Upper lobe of left lung (tissue), 4 donors: Measurements from ENCODE around the gene SPATA12.

Experiments
- POLR2AphosphoS5 ChIP-seq, 2 donors: sonication (generic); formaldehyde crosslinking; IDR thresholded peaks; one replicate each; pipeline ENCODE4 v1.5.1; 2017; ENCODE audit warnings: antibody characterized with exemption in 2 of 2
- TF ChIP-seq, protein P1 (sequence below), 6 experiments: fragments of 450-650 bp in 4 of 6; fragments of 200-600 bp in 2 of 6; sonication (generic) in 2 of 6; IDR thresholded peaks; one replicate each; pipeline ENCODE4 v1.5.1; 2016 to 2019; ENCODE audit warnings: antibody characterized with exemption in 6 of 6

DNA sequence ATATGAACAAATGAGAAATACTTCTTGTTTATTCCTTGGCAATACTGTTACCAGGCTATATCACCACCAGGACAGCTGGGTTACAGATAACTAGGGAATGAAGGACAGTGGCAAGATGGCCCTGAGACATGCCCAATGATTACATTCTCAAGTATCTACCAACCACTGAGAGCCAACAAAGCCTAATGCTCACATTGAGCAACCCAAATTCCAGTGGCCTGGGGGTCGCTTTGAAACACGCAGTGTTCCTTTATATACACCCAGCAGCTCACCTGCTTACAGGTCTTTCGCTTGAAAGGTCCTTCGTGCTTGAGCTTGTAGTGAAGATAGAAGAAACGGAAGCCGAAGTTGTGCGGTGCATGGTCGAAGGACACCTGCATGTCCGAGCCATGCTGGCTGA lies 45.1 kb downstream of the SPATA12 start:
- TF ChIP-seq POLR2AphosphoS5 (IDR thresholded peaks at IDR 0.05) = no peak
- TF ChIP-seq, protein P1, sequence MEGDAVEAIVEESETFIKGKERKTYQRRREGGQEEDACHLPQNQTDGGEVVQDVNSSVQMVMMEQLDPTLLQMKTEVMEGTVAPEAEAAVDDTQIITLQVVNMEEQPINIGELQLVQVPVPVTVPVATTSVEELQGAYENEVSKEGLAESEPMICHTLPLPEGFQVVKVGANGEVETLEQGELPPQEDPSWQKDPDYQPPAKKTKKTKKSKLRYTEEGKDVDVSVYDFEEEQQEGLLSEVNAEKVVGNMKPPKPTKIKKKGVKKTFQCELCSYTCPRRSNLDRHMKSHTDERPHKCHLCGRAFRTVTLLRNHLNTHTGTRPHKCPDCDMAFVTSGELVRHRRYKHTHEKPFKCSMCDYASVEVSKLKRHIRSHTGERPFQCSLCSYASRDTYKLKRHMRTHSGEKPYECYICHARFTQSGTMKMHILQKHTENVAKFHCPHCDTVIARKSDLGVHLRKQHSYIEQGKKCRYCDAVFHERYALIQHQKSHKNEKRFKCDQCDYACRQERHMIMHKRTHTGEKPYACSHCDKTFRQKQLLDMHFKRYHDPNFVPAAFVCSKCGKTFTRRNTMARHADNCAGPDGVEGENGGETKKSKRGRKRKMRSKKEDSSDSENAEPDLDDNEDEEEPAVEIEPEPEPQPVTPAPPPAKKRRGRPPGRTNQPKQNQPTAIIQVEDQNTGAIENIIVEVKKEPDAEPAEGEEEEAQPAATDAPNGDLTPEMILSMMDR (IDR thresholded peaks at IDR 0.05) = no peak
